ENCODE data around the gene LDLRAD2.
"Not testable (repeated sequence)": the region's sequence is repeated elsewhere in the genome, so short reads cannot be mapped to it uniquely, and the experiment has no call there.

LDLRAD2 gene

DNA sequence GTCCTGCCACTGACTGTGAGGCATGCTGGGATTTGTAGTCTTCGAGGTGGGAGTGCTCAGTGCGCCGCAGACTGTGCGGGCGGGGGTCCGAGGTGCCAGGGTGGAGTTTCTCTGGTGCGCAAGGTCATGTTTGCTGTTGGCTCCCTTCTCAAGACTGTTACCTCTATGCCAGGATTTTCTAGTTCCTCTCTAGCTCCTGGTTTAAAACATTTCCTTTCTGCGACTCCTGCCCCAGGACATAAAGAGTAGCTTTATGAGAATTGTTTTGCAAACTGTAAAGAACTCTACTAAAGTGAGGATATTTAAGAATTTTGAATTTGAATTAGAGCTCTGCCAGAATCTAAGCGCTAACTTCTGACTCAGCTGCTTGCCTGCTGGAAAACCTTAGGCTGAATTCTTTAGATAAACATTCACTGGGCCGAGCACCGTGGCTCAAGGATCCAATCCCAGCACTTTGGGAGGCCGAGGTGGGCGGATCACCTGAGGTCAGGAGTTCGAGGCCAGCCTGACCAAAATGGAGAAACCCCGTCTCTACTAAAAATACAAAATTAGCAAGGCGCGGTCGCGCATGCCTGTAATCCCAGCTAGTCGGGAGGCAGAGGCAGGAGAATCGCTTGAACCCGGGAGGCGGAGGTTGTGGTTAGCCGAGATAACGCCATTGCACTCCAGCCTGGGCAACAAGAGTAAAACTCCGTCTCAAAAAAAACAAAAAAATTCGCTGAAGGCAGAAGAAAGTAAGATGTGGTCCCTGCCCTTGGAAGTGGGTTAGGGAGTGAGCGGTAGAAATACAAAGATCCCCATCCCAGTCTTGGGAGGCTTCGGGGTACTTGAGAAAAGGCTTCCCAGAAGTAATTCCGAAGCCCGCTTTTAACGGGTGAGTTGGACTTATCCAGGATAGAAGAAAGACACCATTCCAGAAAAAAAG lies 28.1 kb upstream of the LDLRAD2 start:
- DNase-seq (ENCODE audit: low spot score): no peak

DNA sequence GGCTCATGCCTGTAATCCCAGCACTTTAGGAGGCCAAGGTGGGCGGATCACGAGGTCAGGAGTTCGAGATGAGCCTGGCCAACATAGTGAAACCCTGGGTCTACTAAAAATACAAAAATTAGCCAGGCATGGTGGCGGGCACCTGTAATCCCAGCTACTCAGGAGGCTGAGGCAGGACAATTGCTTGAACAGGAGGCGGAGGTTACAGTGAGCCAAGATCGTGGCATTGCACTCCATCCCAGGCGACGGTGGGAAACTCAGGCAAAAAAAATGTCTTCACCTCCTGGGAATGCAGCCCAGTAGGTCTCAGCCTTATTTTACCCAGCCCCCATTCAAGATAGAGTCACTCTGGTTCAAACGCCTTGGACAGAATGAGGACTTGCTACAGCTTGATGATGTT lies 26.3 kb upstream of the LDLRAD2 start:
- DNase-seq (ENCODE audit: low spot score): not testable (repeated sequence)

DNA sequence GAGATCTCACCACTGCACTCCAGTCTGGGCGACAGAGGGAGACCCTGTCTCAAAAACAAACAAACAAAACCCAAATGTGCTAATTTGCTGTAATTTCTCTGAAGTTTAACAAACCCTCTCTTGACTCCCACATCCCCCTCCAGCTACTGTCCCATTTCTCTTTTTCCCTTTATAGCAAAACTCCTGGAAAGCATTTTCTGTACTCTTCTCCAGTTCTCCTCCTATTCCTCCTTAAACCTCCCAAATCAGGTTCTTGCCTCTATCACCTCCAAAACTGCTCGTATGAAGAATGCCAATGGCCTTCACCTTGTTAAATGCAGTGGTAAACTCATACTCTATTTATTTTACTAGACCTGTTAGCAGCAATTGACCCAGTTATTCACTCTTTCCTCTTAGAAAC lies 25.4 kb upstream of the LDLRAD2 start:
- no peak for DNase-seq (ENCODE audit: low spot score)

DNA sequence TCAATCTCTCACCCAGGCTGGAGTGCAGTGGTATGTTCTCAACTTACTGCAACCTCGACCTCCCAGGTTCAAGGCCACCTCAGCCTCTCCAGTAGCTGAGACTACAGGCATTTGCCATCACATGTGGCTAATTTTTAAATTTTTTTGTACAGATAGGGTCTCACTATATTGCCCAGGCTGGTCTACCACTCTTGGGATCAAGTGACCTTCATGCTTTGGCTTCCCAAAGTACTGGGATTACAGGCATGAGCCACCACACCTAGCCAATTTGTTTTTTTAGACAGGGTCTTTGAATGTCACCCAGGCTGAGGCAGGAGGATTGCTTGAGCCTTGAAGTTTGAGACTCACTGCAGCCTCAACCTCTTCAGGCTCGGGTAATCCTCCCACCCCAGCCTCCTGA lies 19.0 kb upstream of the LDLRAD2 start:
- no peak for DNase-seq (ENCODE audit: low spot score)

DNA sequence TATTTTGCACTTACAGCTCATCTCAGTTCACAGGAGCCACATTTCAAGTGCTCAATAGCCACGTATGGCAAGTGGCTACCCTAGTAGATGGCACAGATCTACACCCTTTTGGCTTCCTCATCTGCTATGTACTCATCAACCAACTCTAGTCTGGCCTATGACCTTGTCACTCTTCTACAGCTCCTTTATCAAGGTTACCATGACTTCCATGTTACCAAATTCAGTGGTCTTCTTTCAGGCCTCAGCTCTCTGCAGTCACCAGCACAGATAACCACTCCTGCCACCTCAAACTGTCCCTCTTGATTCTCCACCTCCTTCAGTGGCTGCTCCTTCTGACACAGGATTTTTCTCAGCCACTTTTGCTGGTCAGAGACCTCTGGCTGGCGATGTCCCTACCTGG lies 17.4 kb upstream of the LDLRAD2 start:
- no peak for DNase-seq (ENCODE audit: low spot score)

DNA sequence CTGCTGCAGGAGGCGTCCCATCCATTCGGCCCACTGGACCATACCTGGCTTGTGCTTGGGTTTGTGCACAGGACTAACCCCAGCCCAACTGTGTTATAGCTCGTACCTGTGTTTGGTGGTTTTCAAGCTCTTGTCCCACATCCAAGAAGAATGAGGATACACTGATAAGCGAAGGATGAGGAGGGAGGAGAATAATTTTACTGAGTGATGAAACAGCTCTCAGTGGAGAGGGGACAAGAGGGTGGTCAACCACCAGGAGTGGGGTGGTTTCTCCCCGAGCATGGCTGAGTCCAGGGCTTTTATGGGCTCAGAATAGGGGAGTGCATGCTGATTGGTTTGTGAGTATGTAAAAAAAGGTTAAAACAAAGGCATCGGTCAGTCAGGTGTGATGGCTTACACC lies 17.0 kb upstream of the LDLRAD2 start:
- no peak for DNase-seq (ENCODE audit: low spot score)

DNA sequence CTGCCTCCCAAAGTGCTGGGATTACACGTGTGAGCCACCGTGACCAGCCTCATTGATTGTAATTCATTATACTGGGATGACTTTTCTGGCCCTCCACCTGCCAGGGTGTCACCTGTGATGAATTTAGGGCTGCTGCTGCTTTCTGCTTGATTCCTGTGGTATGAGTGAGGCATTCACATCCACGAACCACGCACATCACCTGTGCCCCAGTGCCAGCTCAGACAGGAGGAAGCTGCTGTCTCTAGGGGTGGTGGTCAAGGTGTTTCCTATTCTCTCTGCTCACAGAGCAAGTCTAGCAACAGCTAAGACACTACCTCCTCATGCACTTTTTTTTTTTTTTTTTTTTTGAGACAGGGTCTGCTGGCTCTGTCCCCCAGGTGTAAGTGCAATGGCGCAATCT lies 12.3 kb upstream of the LDLRAD2 start:
- no peak for DNase-seq (ENCODE audit: low spot score)

DNA sequence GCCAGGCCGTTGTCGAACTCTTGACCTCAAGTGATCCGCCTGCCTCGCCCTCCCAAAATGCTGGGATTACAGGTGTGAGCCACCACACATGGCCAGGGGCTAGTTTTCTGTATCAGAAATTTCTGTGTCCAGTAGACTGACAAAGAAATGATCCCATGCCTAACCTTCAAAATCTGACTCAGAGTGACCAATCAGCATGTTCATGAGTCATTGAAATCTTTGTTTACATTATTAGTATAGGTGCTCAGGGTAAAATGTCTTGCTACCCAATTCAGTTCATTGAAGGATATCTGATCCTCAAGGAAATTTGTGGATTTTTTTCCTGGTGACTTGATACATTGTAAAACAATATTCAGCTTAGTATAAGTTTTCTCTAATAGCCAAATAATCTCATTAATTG lies 11.0 kb upstream of the LDLRAD2 start:
- DNase-seq (ENCODE audit: low spot score): no peak

DNA sequence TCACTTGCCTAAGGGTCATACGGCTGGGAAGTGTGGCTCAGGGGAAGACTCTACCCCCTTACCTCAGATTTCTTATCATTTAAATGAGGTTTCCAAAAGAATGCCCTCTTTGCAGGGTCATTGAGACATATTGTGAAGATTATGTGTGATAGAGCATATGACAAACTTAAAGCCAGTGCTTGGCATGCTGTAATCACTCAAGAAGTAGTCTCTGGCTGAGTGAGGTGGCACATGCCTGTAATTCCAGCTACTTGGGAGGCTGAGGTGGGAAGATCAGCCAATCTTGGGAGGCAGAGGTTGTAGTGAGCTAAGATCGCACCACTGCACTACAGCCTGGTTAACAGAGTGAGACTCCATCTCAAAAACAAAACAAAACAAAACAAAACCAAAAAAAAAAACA lies 7.5 kb upstream of the LDLRAD2 start:
- DNase-seq (ENCODE audit: low spot score): no peak

DNA sequence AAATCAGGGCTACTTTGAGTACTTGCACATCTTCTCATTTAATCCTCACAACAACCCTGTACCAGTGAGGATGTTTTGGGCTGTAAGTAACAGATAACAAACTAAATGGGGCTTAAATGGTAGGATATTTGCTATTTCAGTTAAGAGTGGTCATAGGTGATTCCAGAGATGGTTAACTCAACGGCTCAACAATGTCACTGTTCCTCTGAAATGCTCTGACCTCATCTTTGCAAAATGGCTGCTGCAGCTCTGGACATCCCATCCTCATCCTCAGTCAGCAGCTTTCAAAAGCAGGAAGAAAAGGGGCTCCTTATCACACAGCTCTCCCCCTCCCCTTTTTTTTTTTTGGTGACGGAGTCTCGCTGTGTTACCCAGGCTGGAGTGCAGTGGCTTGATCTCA lies 1.5 kb downstream of the LDLRAD2 start:
- no peak for DNase-seq (ENCODE audit: low spot score)

DNA sequence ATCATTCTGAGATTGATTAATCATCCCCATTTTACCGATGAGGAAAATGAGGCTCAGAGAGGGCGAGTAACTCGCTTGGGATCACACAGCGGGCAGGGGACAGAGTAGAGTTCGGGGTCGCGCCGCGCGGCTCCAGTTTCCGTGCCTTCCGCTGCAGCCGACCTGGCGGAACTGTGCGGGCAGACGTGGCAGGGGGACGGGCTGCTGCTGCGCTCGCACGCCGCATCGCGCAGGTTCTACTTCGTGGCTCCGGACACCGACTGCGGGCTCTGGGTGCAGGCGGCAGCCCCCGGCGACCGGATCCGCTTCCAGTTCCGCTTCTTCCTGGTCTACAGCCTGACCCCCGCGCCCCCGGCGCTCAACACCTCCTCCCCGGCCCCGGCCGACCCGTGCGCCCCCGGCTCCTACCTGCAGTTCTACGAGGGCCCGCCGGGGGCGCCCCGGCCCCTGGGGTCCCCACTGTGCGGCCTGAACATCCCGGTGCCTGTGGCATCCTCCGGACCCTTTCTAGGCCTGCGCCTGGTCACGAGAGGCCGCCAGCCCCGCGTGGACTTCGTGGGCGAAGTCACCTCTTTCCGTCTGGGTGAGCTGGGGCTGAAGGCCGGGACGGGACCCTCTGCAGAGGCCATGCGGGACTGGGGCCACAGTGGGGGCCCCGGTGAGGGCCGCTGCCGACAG lies 2.3 kb downstream of the LDLRAD2 start:
- DNase-seq (ENCODE audit: low spot score): no peak

DNA sequence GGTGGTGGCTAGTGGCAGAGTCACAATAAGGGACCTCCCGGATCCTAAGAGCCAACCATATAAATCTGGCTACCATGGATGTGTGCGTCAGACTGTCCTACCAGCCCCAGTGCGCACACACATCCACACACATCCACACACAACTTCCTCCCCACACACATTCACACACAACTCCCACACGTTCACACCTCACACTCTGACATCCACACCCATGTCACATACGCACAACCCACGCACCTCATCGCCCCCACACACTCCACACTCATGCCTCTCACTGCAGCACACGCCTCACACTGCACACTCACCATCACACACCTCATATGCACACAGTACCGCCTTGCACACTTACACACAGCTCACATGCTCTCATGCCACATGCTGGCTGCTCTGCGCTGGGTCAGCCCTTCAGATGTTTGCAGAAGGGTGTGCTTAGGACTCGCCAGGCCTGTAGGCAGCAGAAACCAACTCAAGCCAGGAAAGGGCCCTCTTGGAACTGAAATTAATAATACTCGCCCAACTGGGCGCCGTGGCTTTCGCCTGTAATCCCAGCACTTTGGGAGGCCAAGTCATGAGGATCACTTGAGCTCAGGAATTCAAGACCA lies 3.0 kb downstream of the LDLRAD2 start:
- DNase-seq (ENCODE audit: low spot score): no peak

DNA sequence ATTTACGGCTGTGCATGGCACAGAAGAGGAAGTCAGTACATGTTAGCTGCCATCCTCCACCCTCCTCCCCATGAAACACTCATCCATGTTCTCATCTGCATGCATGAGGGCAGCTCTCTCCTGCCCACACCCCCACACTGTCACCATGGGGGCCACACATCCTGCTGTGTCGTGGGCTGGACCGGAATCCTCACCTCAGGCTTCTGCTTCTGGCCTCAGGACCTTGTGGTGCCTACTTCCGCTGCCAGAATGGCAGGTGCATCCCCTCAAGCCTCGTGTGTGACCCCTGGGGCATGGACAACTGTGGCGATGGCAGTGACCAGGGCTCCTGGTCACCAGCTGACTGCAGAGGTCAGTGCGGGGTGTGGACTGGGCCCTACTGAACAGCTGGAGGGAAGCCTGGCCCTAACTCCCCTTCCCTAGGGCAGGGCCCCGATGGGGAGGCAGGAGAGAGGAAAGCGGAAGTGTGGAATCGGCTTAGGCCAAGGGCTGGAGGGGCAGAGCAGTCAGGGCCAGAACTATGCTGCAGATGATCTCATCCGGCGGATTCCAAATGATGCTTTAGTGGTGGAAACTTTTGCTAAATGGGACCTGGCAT lies 3.8 kb downstream of the LDLRAD2 start:
- no peak for DNase-seq (ENCODE audit: low spot score)

DNA sequence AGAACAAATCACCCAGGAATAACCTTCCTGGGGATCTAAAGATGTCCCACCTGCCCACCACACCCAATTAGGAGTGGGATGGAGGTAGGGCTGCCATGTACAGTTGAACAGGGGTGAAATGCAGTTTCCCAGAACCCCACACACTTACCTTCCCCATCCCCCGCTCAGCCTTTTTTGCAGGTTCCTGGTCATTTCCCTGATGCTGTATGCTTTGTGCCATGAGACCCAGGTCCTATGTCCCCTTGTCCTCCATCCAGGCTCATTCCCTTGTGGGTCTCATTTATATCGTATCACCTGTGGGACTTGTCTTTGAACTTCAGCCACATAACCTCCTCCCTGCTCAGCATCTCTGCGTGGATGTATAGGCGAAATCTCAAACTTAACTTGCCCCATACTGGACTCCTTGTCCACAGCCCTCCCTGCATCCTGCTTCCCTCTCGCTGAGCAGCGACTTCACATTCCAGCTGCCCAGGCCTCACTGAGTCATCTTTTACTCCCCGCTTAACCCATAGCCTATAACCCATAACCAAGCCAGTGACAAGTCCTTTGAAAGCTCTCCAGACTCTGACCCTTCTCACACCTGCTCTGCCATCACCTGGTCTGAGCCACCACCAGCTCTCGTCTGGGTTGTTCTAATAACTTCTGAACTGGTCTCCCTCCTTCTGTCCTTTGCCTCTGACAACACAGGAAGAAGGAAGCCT lies 4.7 kb downstream of the LDLRAD2 start:
- no peak for DNase-seq (ENCODE audit: low spot score)

DNA sequence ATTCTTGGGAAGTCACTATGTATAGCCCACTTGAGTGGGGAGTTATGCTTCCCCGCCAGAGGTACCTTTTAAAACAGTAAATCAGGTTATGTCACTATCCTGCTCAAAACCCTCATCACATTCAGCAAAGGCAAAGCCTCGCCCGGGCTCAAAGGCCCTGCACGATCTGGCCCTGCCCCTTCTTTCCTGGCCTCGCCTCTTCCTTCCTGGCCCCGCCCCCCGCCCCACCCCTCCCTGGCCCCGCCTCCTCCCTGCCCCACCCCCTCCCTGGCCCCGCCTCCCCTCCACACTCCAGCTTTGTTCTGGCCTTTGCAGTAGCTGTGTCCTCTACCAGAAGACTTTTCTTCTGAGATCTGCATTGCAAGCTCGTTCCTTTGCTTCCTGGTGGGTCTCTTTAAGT lies 6.6 kb downstream of the LDLRAD2 start:
- DNase-seq (ENCODE audit: low spot score): peak; percentile 14

DNA sequence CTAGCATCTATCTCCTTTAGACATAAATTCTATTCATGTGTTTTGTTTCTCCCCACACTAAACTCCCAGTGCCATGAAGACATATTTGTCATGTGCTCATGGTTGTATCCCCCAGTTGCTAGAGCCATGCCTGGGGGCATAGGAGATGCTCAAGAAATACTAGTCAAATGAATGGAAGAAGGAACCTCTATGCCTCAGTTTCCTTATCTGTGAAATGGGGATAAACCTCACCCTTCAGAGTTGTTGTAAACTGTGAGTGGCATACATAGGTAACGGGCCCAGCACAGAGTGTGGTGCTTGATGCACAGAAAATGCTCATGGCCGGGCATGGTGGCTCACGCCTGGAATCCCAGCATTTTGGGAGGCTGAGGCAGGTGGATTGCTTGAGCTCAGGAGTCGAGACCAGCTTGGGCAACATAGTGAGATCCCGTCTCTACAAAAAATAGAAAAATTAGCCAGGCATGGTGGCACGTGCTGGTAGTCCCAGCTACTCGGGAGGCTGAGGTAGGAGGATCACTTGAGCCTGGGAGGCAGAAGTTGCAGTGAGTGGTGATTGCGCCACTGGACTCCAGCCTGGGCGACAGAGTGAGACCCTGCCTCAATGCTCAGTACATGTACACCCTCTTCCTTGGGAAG lies 8.7 kb downstream of the LDLRAD2 start:
- DNase-seq (ENCODE audit: low spot score): no peak

DNA sequence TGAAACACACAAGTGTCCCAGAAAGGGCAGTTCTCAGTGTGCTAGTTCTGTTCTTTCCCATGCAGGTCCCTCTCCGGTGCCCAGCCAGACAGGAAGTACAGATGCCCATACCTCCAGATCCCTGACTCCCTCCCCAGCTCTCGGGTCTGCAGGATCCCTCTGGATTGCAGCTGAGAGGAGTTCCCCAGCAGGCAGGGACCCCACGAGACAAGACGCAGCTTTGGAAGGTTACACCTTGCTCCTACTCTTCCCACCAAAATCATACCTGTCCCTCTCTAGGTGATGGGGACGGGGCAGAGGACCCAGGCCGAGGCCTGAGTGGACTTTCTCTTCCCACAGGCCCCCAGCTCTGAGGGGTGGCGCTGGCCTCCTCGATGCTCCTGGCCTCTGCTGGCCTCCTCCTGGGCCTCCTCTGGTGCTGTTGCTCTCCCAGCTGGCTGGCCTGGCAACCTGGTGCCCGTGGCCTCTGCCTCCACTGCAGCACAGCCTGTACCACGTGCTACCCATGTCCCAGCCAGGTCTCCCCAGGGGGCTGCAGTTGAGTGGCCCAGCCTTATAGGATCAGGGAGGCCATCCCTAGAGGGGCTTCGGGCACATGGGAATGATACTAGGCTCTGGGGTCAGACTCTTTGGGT lies 9.4 kb downstream of the LDLRAD2 start:
- DNase-seq (ENCODE audit: low spot score): no peak

DNA sequence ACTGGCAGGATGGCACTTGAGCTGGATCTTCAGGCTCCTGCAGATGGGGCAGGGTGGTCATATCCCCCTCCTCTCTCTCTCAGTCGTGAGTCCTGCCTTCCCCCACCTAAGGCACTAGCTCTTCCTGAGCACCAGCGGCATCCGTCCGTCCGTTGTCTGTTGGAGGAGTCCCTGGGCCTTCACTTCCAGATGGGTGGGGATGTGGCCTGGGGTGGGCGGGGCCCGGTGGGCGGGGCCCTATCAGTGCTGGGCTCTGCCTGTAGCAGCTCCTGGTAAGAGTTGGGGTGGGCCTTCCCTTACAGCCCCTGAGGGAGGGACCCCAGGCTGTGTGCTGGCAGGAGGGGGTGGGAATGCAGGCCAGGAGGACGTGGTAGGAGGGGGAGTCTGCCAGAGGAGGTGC lies 10.3 kb downstream of the LDLRAD2 start:
- no peak for DNase-seq (ENCODE audit: low spot score)

DNA sequence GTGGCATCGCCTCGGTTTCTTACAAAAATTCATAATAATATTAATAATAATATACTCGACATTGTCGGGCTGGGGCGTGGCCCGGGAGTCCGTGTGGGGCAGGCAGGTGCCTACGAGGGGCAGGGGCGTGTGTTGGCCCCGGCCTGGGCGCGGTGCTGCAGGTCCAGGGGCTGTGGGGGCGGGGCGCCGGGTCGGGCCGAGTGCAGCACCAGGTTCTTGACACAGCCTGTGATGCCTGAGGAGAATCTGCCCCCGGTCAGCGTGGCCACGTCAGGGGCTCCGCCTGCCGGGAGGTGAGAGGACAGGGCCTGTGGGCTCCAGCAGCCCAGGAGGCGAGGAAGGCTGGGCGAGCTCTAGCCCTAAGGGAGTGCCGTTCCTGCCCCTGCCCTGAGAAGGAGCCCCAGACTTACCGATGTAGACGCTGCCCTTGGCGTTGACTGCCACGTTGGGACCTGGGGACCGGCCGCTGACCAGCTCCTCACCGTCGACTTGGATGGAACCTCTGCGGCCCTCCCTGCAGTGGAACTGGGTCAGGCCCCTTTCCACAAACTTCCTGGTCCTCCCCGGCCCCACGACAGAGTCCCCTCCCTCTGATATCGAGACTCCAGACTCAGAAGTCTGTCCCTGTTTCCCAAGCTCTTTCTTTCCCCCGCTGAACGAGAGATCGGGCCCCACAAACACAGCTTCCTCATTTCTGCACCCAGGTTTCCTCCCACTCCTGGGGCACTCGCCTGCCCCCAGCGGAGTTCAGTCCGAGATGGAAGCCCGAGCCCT lies 11.3 kb downstream of the LDLRAD2 start:
- DNase-seq (ENCODE audit: low spot score): no peak

DNA sequence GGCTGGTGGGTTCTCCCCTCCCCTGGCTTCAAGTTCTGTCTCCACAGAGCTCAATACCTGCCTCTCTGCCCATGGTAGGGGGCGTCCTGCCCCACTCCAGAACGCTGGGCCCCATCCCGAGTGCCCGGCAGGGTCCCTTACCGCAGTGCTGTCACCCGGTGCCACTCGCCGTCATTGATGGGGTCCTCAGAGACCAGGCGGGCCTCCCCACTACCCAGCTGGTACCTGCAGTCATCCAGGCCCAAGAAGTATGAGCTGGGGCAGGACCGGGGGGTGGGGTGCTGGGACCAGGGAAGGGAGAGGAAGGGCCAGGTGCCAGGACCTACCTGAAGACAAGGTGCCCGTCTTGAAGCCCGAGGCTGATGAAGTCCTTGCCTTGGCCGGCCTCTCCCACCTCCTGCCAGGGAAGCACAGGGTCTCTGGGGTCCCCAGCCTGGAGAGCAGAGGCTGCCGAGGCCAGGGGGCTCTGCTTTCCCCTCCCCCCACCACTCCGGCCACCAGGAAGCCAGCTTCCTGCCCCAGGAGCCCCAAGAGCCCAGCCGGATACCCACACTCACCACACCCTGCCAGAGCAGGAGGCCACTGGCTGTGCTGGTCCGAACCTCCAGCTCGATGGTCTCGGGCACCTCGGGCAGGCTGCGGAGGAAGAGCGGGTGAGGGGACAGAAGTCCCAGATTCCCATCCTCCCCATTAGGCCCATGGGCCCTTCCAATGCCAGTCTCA lies 12.1 kb downstream of the LDLRAD2 start:
- no peak for DNase-seq (ENCODE audit: low spot score)

Data from cerebellar cortex (tissue), 1 donor.